Measurements from ENCODE around the gene PERM1.
"Not testable (repeated sequence)": the region's sequence is repeated elsewhere in the genome, so short reads cannot be mapped to it uniquely, and the experiment has no call there.

The PERM1 gene, protein sequence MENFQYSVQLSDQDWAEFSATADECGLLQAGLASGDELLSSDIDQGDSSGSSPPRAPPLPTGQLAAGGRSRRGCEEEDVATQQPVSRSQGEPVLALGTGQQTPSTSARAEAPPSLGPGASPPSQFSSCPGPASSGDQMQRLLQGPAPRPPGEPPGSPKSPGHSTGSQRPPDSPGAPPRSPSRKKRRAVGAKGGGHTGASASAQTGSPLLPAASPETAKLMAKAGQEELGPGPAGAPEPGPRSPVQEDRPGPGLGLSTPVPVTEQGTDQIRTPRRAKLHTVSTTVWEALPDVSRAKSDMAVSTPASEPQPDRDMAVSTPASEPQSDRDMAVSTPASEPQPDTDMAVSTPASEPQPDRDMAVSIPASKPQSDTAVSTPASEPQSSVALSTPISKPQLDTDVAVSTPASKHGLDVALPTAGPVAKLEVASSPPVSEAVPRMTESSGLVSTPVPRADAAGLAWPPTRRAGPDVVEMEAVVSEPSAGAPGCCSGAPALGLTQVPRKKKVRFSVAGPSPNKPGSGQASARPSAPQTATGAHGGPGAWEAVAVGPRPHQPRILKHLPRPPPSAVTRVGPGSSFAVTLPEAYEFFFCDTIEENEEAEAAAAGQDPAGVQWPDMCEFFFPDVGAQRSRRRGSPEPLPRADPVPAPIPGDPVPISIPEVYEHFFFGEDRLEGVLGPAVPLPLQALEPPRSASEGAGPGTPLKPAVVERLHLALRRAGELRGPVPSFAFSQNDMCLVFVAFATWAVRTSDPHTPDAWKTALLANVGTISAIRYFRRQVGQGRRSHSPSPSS

DNA sequence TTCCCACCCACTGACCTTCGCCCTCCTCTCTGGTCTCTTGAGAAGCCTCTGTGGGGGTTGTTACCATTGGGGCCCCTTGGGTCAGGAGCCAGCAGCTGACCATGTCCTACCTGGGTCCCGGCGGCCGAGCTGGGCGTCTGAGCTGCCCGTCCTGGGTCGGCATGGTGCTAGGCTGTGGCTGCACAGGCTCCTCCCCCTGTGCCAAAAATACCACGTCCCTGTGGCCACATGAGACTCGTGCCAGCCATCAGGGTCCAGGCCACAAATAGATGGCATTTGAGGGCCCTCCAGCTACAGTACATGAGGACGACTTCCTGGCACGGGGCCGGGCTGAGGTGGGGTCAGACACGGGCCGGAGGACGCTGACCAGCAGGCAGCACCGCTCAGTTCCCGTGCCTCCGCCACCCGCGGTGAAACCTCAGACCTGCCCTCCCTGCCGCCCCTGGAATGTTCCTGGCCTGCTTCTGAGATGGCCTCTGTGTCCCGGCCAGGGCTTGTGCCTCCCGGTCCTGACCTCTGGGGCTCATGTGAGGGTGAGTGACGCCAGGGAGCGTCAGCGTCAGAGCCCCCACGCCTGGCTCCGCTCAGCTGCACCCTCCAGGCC lies at the start of gene PERM1:
TSS of gene PERM1 (minus strand) at position 139 of the 604 bp plus-strand sequence. CDS start 1,064 bp downstream, outside the sequence.
- no peak for DNase-seq (ENCODE audit: low read depth in 2 of 2)

DNA sequence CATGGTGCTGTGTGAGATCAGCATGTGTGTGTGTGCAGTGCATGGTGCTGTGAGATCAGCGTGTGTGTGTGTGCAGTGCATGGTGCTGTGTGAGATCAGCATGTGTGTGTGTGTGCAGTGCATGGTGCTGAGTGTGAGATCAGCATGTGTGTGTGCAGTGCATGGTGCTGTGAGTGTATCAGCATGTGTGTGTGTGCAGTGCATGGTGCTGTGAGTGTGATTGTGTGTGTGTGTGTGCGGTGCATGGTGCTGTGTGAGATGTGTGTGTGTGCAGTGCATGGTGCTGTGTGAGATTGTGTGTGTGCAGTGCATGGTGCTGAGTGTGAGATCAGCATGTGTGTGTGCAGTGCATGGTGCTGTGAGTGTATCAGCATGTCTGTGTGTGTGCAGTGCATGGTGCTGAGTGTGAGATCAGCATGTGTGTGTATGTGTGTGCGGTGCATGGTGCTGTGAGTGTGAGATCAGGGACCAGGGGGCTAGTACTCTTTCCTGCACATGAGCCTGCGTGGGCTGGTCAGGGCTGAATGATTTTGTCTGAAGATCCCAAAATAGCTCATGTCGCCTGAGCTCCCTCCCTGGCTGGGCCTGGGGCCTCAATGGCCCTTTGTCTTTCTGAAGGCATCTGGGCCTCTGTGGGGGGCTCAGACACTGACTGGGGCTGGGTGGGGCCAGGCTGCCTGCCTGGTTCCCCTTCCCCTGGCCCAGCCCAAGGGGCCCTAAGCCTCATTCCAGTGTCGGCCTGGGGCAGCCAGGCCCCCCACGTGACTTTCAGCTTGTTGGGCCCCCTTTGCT lies 49.2 kb upstream of the PERM1 start:
- DNase-seq (ENCODE audit: low read depth in 2 of 2) = not testable (repeated sequence)

DNA sequence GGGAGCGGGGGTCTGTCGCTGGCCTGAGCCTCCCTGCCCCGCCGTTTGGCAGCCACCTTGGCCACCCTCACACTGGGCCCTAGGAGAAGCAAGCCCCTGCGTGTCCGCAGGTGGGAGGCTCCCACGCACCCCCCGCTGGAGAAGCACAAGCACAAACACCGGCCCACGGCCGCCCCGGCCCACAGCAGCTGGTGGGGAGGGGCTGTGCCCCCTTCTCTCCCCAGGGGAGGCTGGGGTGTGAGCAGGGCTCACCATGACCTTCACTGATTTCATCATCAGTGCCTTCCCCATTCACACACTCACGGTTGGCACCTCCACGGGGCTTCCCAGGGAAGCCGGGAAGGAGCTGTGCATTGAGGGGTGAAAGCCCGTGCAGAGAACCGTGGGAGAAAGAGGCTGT lies 45.9 kb upstream of the PERM1 start:
- DNase-seq (ENCODE audit: low read depth in 2 of 2) = no peak

DNA sequence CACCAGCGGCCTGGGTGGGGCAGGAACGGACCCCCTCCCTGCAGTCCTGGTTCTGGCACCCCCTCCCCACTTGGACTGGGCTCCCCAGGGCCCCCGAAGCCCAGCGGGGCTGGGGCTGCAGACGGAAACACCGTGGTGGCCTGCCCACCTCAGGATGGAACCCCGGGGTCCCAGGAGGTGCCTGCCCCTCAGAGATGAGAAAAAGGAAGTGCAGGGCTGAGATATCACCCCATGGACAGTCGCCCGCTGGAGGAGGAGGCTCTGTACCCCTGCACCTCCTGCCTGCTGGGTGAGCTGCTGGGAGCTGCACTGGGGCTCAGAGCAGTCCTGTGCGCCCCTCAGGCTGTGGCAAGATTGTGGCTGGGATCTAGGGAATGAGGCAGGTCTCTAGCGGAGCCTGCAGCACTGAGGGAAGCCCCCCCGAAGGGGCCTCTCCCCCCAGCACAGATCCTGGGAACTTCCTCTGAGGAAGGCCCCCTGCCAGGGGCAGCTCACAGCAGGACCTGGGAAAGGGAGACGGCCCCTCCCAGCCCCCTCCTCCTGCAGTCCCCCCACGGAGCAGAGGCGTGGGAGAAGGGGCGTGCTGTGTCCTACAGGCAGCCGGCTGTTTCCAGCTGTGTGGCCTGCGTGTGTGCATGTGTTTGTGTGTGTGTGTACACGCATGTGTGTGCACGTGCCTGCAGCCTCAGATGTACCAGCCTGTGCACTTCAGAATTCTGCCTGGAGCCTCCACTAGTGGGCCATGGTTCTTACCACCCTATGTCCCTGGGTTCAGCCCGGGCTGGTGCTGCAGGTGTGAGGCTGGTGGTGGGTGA lies 44.9 kb upstream of the PERM1 start:
- DNase-seq (ENCODE audit: low read depth in 2 of 2) = no peak

DNA sequence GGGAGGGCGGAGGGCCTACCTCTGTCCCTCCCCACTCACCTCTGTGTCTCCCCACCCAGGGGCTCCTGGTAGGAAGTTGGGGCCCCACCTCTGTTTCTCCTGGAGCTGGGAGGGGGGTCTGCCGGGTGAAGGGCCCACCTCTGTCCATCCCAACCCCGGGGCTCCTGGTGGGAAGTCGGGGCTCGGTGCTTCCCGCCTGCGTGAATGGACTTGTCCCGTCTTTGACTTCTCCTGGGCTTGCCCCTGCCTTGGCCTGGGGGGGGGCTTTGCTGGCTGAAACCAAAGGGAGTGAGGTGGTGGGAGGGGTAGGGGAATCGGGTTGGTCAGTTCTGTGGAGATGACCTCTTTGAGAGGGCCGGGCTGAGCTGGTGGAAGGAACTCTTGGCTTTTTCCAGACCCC lies 43.8 kb upstream of the PERM1 start:
- DNase-seq (ENCODE audit: low read depth in 2 of 2) = no peak

DNA sequence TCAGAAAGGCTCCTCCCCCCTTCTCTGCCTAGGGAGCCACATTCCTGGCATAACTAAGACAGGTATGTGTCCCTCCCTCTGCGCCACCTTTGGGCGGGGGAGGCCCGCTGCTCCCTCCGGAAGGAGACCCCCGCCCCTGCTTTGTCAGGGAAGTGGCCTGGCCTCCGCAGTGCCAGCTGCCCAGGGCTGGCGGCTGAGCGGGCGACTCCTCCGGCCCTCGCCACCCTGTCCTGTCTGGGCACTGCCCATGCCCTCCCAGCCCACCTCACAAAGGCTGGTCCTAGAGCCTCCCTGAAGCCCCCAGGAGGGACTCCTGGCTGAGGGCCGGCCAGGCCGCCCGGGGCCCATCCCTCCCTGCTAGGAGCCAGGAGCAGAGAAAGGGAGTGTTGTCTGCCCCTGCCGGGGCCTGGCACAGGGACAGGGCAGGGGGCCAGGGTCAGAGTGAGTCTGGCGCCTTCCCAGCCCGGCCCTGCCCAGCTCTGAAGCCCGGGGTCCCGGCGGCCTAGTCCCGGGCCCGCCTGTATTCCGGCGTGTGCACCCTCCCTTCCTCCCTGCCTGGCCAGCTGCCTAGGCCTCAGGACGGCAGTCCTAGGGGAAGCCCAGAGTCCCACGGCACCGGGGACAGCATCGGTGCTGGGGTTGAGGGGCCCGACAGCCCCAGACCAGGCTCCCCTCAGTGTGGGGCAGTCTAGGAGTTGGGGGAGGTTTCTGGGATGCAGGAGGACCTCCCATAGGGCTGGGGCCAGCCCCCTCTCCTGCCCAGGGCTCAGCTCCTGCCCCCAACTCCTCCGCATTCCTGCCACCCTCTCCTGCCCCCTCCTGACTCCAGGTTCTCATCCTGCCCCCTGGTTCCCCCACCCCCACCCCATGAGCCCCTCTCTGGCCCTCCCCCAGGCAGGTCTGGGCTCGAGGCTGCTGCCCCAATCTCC lies 43.1 kb upstream of the PERM1 start:
- no peak for DNase-seq (ENCODE audit: low read depth in 2 of 2)

DNA sequence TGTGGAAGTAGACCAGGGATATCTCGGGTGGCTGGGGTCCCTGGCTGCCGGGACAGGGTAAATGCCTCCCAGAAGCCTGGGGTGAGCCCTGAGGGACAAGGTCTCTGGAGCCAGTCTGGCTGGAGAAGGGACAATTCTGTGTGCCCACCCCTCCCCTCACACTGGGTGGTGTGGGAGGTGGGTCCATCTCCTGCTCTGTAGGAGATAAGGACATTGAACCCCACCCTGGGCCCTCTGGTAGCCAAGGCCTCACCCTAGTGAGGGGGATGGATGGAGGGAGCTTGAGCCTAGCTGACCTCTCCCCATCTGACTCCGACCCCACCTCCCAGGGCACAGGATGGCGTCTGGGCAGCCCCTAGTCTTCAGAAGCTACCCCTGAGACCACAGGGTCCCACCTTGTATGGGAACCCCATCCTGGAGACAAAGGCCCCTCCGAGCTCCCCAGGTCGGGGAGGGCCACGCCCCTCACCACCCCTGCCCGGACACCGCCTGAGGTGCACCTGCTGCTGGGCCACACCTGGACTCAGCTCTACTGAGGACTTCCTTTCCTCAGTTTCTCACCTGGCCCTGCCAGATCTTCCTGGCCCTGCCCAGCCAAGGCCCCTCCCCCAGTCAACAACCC lies 42.4 kb upstream of the PERM1 start:
- DNase-seq (ENCODE audit: low read depth in 2 of 2) = no peak

DNA sequence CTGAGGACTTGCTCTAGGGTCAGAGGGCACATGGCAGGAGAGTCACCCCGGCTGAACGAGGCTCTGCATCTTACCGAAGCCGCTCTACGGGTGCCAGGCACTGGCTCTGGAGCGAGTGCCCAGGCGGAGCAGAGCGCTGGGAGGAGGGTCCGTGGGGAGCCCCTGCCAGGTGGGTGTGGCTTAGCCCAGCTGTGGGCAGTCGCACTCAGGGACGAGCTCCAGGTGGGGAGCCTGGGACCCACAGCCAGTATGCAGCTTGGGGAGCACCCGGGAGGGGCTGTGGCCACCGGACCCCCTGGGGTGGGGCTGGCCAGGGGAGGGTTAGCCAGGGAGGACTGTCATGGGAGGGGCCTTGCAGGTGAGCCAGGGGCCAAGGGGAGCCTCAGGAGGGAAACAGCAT lies 41.8 kb upstream of the PERM1 start:
- no peak for DNase-seq (ENCODE audit: low read depth in 2 of 2)

DNA sequence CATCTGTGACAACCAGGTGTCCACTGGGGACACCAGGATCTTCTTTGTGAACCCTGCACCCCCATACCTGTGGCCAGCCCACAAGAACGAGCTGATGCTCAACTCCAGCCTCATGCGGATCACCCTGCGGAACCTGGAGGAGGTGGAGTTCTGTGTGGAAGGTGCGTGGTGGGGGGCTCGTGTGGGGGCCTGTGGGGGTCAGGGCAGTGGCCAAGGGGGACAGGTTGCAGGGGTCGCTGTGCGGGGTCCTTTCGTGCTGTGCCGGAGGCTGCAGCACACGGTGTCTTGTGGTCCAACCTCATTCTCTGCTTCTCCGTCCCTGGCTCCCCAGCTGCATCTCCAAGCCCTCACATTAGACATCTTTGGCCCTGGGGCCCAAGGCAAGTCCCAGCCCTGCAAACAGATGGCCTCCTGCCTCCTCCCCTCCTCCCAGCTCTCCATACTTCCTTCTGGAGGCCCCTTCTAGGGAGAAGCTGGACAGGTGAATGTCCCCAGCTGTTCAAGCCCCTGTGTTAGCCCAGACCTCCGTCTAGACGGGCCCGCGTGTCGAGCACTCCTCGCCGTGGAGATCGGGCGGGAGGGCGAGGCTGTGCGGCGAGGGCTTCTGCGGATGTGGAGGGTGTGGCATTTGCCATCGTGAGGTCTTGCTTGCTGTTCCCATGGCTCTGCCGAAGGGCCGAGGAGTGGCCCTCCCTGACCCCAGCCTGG lies 40.6 kb upstream of the PERM1 start:
- no peak for DNase-seq (ENCODE audit: low read depth in 2 of 2)

DNA sequence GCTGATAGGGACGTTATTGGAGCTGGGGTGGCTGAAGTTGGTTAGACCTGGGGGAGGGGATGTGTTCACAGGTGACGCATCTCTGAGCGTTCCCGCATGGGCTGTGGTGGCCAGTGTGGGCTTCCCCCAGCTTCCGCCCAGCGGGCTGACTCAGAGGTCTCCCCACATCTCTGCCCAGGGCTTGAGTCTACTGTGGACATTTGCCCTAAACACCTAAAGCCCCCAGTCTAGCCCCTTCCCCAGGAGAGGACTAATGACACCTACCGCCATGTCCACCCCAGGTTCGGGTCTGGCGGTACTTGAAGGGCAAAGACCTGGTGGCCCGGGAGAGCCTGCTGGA lies 40.0 kb upstream of the PERM1 start:
- no peak for DNase-seq (ENCODE audit: low read depth in 2 of 2)

DNA sequence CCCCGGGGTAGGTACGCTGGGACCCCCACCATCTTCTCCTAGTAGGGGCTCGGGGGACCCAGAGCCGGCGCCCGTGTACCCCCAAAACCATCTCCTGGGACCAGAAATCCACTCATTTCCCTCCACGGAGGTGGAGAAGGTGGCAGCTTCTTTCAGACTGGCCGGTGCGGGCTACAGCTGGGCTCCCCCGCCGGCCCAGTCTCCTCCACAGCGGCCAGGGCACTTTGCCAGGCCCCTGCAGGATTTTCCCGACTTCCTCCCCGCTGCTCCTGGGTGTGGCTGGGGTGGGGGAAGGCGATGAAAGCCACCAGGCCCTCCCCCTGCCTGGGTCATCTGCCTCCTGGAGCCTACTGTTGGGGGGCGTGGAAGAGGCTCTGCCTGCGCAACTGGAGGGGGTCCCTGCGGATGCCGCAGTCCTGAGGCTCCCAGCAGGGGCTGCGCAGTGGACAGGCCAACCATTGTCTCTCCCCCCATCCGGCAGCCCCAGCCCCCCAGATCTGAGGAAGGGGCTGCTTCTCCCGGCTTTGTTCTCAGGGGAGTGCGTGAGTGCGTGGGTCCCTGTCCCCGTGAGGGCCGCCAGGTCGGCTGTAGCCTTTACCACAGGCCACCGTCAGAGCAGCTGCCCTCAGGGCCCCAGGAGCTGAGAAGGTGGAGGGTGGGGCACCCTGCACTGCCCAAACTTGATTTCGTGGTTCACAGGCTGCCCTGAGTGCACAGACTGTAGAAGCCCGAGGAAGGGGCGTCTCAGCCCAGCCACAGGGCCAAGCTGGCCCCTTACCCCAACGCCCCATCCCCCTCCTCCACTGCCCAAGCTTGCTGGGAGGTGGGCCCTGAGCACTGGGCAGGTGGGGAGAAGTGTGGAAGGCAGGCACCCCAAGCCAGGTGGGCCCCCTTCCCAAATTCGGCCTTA lies 39.4 kb upstream of the PERM1 start:
- no peak for DNase-seq (ENCODE audit: low read depth in 2 of 2)

DNA sequence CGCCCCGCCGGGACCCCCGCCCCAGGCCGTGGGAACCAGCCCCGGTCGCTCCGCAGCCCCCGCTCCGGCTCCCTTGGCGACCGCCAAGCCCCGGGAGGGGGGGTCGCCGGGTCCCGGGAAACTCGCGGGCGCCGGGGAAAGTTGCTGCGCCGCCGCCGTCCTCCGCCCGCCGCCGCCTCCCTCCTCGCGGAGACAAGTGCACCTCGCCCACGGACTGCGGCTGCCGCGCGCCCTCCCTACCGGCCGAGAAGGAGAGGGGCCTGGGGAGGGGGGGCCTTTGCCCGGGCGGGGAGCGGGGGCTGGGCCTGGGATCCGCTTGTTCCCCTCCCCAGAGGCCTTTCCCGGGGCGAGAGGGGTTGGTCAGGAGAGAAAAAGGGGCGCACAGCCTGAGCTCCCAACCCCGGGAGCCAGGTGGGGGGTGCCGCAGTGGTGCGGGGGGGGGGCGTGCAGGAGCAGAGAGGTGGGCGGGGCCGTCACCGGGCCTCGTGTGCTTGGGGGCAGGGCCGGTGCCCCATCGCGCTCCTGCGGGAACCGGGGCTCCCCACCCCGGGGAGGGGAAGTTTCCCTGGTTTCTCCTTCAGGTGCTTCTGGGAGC lies 38.6 kb upstream of the PERM1 start:
- no peak for DNase-seq (ENCODE audit: low read depth in 2 of 2)

DNA sequence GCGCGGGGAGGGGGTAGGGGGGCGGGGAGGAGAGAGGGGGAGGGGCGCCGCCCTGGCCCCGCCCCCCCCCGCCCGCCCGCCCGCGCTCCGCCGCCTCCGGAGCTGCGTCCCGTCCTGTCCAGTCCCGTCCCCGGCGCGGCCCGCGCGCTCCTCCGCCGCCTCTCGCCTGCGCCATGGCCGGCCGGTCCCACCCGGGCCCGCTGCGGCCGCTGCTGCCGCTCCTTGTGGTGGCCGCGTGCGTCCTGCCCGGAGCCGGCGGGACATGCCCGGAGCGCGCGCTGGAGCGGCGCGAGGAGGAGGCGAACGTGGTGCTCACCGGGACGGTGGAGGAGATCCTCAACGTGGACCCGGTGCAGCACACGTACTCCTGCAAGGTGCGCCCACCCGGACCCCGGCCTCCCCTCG lies 38.1 kb upstream of the PERM1 start, which contains the start of gene AGRN:
TSS of gene AGRN (plus strand) at position 121 of the 405 bp plus-strand sequence. CDS start at position 174, 53 bp downstream.
- DNase-seq (ENCODE audit: low read depth in 2 of 2) = no peak

DNA sequence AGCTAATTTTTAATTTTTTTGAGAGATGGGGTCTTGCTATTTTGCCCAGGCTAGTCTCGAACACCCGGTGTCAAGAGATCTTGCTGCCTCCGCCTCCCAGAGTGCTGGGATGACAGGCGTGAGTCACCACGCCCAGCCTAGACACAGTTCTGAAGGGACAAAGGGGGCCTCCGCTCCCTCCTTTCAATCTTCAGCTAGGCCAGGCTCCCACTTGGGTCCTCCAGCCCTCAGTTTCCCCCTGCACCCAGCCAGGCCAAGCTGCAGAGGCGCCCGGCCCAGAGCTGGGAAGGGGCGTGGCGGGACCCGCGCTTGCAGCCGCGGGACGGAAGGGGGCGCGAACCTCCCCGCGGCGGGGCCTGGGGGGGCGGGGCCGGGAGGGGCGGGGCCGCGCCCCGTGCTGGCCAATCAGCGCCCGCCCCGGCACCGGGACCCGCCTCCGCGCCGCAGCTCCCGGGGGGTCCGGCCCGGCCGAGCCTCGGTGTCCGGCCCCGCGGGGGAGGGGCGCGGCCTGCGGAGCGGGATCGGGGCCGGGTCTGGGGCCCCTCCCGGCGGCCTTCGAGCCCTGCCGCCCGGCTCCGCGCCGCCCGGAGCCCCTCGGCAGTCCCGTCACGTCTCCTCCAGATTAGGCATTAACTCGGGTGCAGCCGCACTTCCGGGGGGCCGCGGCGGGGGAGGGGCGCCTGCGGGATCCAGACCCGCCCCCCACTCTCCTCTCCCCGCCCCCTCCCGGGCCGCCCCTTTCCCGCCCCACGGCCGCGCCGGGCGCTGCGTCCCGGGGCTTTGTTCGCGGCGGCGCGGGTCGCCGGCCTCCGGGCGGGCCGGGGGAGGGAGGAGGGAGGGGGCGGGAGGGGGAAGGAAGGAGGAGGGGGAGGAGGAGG lies 37.5 kb upstream of the PERM1 start:
- DNase-seq (ENCODE audit: low read depth in 2 of 2) = peak; percentile 45 to 75

DNA sequence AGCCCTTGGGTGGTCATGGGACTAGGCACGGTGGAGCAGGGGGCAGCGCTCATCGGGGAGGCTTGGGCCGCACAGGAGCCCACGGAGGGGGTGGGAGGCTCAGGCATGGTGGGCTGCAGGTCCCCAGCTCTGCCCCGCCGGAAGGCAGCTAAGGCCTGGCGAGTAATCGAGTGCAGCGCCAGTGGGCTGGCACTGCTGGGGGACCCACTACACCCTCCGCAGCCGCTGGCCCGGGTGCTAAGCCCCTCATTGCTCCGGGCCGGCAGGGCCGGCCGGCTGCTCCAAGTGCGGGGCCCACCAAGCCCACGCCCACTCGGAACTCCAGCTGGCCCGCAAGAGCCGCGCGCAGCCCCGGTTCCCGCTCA lies 36.4 kb upstream of the PERM1 start:
- not testable (repeated sequence) for DNase-seq (ENCODE audit: low read depth in 2 of 2)
